GM12874 (cell line): ENCODE data around the gene NSFL1C.

Source experiments
- TF ChIP-seq, protein P1 (sequence below): IDR thresholded peaks from 2 replicates; pipeline ENCODE4 v1.5.1; 2011; ENCODE audit warnings: low read depth, mild to moderate bottlenecking, control low read depth, low read length, moderate library complexity; ENCODE audit not compliant: insufficient read depth

Gene NSFL1C

DNA sequence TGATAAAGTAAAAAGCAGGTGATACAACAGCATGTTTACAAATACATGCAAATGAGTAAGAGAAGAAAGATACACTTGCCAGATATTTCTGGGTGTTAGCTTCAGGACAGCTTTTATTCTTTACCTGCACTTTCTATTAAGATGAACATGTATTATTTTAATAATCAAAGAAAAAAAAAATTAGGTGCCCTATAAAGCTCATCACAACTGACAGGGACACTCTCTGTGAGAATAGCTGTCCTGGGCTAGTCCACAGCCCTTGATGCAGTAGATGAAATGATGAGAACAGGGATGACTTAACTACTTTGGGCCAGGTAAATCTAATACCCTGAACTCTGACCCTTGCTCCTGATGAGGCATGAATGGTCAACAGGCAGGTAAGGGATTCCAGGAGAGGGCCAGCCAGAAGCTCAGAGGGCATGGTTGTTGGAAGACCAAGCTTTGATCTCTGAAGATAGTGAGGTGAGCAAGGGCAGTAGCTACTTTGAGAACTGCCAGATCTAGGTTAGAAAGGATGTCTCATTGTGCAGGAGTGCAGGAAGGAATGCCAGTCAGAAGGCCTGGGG is 15.6 kb downstream of the NSFL1C start:
- TF ChIP-seq, protein P1, sequence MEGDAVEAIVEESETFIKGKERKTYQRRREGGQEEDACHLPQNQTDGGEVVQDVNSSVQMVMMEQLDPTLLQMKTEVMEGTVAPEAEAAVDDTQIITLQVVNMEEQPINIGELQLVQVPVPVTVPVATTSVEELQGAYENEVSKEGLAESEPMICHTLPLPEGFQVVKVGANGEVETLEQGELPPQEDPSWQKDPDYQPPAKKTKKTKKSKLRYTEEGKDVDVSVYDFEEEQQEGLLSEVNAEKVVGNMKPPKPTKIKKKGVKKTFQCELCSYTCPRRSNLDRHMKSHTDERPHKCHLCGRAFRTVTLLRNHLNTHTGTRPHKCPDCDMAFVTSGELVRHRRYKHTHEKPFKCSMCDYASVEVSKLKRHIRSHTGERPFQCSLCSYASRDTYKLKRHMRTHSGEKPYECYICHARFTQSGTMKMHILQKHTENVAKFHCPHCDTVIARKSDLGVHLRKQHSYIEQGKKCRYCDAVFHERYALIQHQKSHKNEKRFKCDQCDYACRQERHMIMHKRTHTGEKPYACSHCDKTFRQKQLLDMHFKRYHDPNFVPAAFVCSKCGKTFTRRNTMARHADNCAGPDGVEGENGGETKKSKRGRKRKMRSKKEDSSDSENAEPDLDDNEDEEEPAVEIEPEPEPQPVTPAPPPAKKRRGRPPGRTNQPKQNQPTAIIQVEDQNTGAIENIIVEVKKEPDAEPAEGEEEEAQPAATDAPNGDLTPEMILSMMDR: no peak

DNA sequence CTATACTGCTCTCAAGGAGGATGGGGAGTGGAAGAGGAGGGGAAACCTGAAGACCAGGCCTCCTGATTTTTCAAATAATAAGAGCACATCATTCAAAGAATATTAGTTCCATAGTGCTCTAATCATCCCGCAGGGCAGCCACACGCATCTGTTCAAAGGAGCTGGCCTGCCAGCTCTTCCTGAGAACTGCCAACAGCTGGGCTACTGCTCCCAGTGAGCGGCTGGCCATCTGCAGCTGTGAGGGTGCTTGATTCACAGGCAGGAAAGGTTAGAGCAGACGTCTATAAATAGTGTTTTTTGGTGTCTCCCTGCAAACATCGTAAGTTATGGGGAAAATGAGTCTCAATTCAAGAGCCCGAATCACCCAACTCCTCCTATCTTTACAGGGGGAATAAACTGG is 17.3 kb downstream of the NSFL1C start:
- TF ChIP-seq, protein P1: no peak

DNA sequence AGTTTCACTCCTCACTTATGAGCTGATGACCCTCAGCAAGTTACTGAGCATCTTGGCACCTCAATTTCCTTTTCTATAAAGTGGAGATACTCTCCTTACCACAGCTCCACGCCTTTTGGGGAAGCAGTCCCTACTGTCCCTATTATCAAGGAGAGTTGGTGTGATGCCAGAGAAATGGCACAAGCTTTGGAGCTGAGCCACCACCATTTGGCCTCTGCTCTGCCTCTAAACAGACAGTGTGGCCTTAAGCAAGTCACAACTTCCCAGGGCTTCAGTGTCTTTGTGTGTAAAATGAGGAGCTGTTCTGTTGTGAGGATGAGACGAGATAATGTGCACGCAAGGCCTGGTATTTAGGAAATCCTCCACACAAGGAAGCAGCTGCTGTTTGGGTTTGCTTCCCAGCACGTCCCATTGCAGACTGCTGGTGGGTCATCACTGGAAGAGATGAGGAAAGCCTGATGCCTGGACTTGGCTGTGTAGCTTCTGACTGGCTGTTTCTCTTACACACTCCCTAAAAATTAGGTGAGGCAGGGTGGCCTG is 18.5 kb downstream of the NSFL1C start:
- TF ChIP-seq, protein P1: no peak

DNA sequence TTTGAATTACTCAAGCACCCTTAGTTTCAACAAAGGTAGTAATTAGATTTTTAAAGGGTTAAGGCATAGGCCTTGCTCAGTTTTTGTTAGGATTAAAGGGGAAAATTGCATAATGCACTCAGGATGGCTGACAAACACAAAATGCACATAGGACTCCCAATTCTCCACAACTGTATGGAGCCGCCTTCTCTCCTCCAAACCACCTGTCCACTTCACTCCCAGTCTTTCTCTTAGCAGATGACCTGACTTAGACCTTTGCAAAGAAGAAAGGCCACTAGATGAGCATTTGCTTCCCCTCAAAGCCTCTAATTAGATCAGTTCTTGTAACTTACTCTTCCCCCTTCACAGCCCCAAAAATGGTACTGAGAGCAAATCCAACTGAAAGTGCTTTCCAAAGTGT is 20.1 kb downstream of the NSFL1C start:
- TF ChIP-seq, protein P1: no peak

DNA sequence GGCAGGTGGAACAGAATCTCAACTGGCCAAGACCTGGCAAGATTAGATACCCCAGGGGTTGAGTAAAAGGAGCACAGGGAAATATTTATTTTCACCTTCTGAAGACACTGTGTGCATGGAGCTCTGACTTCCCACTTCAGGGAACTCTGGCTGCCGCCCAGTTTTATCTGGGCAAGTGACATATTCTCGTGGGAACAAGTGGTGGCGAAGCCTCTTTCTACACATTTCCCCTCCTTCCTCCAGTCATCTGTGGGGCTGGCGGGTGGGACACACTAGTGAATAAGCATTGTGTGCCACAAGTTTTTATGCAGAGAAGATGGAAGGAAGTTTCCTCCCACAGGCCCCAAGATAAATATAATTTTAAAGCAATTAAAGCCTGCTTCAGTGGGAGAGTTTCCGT is 23.6 kb downstream of the NSFL1C start:
- TF ChIP-seq, protein P1: no peak

DNA sequence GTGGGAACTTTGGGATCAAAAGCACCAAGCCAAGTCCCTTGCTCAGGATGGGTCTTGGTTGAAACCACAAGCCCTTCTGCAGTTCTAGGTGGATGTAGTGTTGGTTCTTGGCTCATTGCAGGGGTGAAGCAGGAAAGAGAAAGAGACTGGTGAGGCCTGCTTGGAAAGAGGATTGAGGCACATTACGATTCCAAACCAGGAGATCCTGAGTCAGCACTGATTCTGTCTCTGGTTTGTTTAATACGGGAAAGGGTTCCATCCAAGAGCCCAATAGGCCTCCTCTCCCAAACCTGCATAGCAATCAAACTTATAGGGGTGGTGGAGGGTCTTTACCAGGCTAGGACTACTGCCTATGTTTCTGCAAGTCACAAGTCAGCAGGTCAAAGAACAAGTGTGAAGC is 24.3 kb downstream of the NSFL1C start:
- TF ChIP-seq, protein P1: no peak

DNA sequence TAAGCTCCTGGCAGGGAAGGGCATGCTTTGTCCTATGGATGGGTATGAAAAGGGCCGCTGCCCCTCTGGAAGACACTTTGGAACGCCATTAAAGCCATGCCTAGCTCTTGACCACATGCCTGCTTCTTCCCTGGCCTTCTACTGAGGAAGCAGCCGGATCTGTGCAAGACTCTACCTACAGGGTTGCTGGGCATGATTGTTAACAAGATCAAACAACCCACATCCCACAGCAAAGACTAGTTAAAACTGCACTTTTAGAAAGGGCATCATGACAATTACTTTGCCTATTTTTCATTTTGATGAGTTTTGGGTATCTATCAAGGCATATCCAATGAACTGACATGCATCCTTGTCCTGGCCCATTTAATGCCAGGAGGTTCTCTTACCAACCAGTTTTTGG is 25.5 kb downstream of the NSFL1C start:
- TF ChIP-seq, protein P1: no peak
